Stomach (tissue), 4 donors: Measurements from ENCODE around the gene SMG1.
"Not testable (repeated sequence)": the region's sequence is repeated elsewhere in the genome, so short reads cannot be mapped to it uniquely, and the experiment has no call there.

Experiments used
- EP300 ChIP-seq: sonication (generic); formaldehyde crosslinking; IDR thresholded peaks from one replicate; pipeline ENCODE4 v1.6.1; 2017; ENCODE audit warnings: antibody characterized with exemption
- TF ChIP-seq, protein P1 (sequence below), 7 experiments: fragments of 450-650 bp in 4 of 7; fragments of 200-600 bp in 3 of 7; sonication (generic) in 3 of 7; IDR thresholded peaks; one replicate each; pipeline ENCODE4 v1.5.1; 2016 to 2019; ENCODE audit warnings: antibody characterized with exemption in 7 of 7, control low read depth in 2 of 7, mild to moderate bottlenecking in 1 of 7

GRCh38 chr16:18876301-18876700 lies 49.9 kb downstream of the SMG1 start:
- TF ChIP-seq, protein P1, sequence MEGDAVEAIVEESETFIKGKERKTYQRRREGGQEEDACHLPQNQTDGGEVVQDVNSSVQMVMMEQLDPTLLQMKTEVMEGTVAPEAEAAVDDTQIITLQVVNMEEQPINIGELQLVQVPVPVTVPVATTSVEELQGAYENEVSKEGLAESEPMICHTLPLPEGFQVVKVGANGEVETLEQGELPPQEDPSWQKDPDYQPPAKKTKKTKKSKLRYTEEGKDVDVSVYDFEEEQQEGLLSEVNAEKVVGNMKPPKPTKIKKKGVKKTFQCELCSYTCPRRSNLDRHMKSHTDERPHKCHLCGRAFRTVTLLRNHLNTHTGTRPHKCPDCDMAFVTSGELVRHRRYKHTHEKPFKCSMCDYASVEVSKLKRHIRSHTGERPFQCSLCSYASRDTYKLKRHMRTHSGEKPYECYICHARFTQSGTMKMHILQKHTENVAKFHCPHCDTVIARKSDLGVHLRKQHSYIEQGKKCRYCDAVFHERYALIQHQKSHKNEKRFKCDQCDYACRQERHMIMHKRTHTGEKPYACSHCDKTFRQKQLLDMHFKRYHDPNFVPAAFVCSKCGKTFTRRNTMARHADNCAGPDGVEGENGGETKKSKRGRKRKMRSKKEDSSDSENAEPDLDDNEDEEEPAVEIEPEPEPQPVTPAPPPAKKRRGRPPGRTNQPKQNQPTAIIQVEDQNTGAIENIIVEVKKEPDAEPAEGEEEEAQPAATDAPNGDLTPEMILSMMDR (IDR thresholded peaks at IDR 0.05): not testable (repeated sequence)
- not testable (repeated sequence) for TF ChIP-seq EP300
